Suprapubic skin (tissue), 4 donors: Measurements from ENCODE around the gene QKI. TPM values are rescaled to one million over a fixed set of nuclear protein-coding genes. Genes with fewer than 3 reads are reported as not detected.
"Not testable (repeated sequence)": the region's sequence is repeated elsewhere in the genome, so short reads cannot be mapped to it uniquely, and the experiment has no call there.

Experiments used
- DNase-seq, 2 donors: peaks; one replicate each; pipeline ENCODE4 v3.0.0-alpha.2; 2019; ENCODE audit warnings: low spot score in 2 of 2
- H3K27ac ChIP-seq: fragments of 200-600 bp; sonication (generic); one replicate; pipeline ENCODE4 v1.5.1; 2019
- H3K27me3 ChIP-seq: fragments of 200-600 bp; sonication (generic); one replicate; pipeline ENCODE4 v1.5.1; 2019
- H3K36me3 ChIP-seq: fragments of 200-600 bp; sonication (generic); one replicate; pipeline ENCODE4 v1.5.1; 2019
- H3K4me1 ChIP-seq: fragments of 200-600 bp; sonication (generic); one replicate; pipeline ENCODE4 v1.5.1; 2019
- H3K4me3 ChIP-seq: fragments of 200-600 bp; sonication (generic); one replicate; pipeline ENCODE4 v1.5.1; 2019; ENCODE audit warnings: mild to moderate bottlenecking
- H3K9me3 ChIP-seq: fragments of 200-600 bp; sonication (generic); one replicate; pipeline ENCODE4 v1.5.1; 2019
- EP300 ChIP-seq: sonication (generic); formaldehyde crosslinking; IDR thresholded peaks from one replicate; pipeline ENCODE4 v1.6.1; 2017; ENCODE audit warnings: antibody characterized with exemption
- POLR2A ChIP-seq, 2 donors: fragments of 450-650 bp; IDR thresholded peaks; one replicate each; pipeline ENCODE4 v1.6.1; 2017; ENCODE audit warnings: antibody characterized with exemption in 2 of 2, mild to moderate bottlenecking in 2 of 2, moderate library complexity in 2 of 2
- POLR2AphosphoS5 ChIP-seq, 3 donors: sonication (generic); formaldehyde crosslinking; IDR thresholded peaks; one replicate each; pipeline ENCODE4 v1.6.1; 2017; ENCODE audit warnings: antibody characterized with exemption in 3 of 3
- WGBS: methylation state at CpG from one replicate; pipeline ENCODE4 v1.1.5; 2018; 5-methylcytosine and 5-hydroxymethylcytosine counted together
- total RNA-seq, 4 donors: library from RNA; depleted of rRNA; stranded (reverse); fragments of >200 nt; gene quantifications; one replicate each; pipeline ENCODE4 v1.1.0, GENCODE V29; 2016
- TF ChIP-seq, protein P1 (sequence below), 2 donors: fragments of 200-600 bp in 1 of 2; fragments of 450-650 bp in 1 of 2; sonication (generic) in 1 of 2; IDR thresholded peaks; one replicate each; pipeline ENCODE4 v1.5.1; 2016 to 2019; ENCODE audit warnings: antibody characterized with exemption in 2 of 2, mild to moderate bottlenecking in 1 of 2, moderate library complexity in 1 of 2

The QKI gene
- total RNA-seq, 4 donors from 2014 or later = 149 to 187 (median 165) TPM

DNA sequence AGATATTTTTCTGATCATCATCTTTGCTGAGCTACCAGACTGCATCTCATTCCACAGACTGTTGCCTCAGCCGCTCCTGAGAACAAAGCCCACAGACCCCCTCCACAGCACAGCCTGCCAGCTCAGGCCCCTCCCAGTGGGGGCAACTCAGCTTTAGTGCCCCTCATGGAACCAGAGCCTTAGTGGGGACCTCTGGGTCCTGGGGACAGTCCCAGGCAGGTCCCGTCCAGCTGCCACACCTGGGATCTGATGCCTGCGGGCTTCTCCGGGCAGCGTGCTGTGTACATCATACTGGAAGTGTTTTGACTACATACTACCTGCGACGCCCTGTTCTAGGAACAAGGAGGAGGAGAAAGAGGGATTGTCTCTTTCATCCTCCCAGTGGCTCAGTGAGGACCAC is 38.3 kb upstream of the QKI start:
- Histone ChIP-seq H3K4me3 (no peak overlapping the region), H3K27me3 (no peaks in the 10 kb centered on the region), H3K36me3 (no peaks in the 10 kb centered on the region), H3K4me1 (no peaks in the 10 kb centered on the region), H3K27ac (no peak overlapping the region), H3K9me3 (no peaks in the 10 kb centered on the region)
- DNase-seq = no peak
- WGBS = 100% methylated on average over 7 of the region's 7 CpGs
- no peak for TF ChIP-seq EP300
- TF ChIP-seq, protein P1, sequence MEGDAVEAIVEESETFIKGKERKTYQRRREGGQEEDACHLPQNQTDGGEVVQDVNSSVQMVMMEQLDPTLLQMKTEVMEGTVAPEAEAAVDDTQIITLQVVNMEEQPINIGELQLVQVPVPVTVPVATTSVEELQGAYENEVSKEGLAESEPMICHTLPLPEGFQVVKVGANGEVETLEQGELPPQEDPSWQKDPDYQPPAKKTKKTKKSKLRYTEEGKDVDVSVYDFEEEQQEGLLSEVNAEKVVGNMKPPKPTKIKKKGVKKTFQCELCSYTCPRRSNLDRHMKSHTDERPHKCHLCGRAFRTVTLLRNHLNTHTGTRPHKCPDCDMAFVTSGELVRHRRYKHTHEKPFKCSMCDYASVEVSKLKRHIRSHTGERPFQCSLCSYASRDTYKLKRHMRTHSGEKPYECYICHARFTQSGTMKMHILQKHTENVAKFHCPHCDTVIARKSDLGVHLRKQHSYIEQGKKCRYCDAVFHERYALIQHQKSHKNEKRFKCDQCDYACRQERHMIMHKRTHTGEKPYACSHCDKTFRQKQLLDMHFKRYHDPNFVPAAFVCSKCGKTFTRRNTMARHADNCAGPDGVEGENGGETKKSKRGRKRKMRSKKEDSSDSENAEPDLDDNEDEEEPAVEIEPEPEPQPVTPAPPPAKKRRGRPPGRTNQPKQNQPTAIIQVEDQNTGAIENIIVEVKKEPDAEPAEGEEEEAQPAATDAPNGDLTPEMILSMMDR (IDR thresholded peaks at IDR 0.05) = no peak
- no peak for TF ChIP-seq POLR2A (IDR thresholded peaks at IDR 0.05)
- TF ChIP-seq POLR2AphosphoS5 (IDR thresholded peaks at IDR 0.05) = no peak

DNA sequence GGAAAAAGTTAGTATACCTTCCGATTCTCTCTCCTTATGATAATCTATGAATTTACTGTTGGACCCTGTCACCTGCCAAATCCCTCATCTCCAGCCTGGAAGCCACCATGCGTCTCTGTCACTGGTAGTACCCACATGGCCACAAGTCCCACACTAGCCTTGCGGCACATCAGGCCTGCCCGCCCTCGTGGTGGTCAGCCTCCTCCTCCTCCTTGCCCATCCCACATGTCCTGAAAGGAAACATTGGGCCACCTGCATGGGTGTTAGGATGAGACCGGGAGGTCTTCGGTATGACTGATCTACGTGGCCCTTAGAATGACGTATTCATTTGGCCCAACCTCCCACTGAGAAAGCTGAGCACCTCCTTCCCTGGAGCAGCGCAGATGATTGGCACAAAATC is 37.0 kb upstream of the QKI start:
- WGBS = 96% methylated on average over 10 of the region's 10 CpGs
- Histone ChIP-seq H3K27me3 (no peaks in the 10 kb centered on the region), H3K4me1 (no peaks in the 10 kb centered on the region), H3K4me3 (no peak overlapping the region), H3K36me3 (no peaks in the 10 kb centered on the region), H3K27ac (no peak overlapping the region), H3K9me3 (no peaks in the 10 kb centered on the region)
- DNase-seq = peak in 1 of 2 donors; percentile 31
- TF ChIP-seq POLR2AphosphoS5 (IDR thresholded peaks at IDR 0.05) = no peak
- no peak for TF ChIP-seq POLR2A (IDR thresholded peaks at IDR 0.05)
- TF ChIP-seq, protein P1 (IDR thresholded peaks at IDR 0.05) = no peak

DNA sequence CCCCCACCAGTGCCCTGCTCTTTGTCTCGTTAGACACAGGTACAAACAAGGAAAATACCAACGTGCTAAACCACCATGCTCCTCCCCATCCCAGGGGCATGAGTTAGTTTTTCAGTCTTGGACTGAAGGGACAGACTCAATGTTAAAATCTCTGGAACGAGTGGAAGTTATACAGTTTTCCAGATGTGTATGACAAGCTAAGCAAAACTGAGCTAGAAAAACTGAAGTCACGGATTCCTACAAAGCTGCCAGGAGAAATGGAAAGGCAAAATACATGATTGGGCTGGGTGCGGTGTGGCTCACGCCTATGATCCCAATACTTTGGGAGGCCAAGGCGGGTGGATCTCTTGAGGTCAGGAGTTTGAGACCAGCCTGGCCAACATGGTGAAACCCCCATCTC is 34.3 kb upstream of the QKI start:
- no peaks in the 10 kb centered on the region for H3K9me3 ChIP-seq
- H3K36me3 ChIP-seq = no peaks in the 10 kb centered on the region
- TF ChIP-seq, protein P1 (IDR thresholded peaks at IDR 0.05) = no peak
- TF ChIP-seq POLR2A (IDR thresholded peaks at IDR 0.05) (no peak), POLR2AphosphoS5 (IDR thresholded peaks at IDR 0.05) (no peak), EP300 (no peak)
- 53% methylated on average over 7 of the region's 7 CpGs for WGBS
- no peak overlapping the region for H3K27ac ChIP-seq
- H3K27me3 ChIP-seq = no peaks in the 10 kb centered on the region
- no peaks in the 10 kb centered on the region for H3K4me1 ChIP-seq
- no peak overlapping the region for H3K4me3 ChIP-seq
- DNase-seq = no peak

DNA sequence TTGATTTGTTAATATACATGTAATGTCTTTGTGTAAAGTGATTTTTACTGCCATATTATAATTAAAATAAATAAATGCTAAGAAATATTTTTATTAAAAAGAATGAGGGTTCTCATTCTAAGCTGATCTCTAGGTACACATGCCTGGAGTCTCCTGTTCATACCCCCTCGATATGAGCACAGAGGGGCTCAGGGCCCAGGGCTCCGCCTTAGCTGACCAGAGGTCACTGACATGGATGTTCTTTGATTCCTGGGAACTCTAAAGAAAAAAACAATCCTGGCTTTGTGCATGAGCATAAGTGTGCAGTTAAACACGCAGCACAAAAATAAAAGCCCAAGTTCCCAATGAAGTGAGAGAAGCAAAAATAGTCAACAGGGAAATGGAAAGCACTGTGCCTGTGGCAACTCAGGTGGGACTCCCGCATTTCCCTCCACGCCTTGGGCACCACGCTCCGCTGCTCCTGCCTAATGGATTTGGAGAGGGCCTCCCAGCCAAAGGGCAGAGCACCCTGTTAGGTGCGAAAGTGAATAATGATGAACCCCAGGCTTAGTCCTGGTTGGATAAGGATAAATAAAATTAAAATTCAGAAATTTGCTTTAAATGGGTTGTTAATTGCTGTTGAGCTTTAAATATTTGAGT is 33.3 kb upstream of the QKI start:
- Histone ChIP-seq H3K4me3 (no peak overlapping the region), H3K27ac (no peak overlapping the region), H3K4me1 (no peaks in the 10 kb centered on the region), H3K9me3 (no peaks in the 10 kb centered on the region), H3K27me3 (no peaks in the 10 kb centered on the region), H3K36me3 (no peaks in the 10 kb centered on the region)
- 91% methylated on average over 8 of the region's 8 CpGs for WGBS
- DNase-seq = no peak
- no peak for TF ChIP-seq POLR2A (IDR thresholded peaks at IDR 0.05)
- no peak for TF ChIP-seq POLR2AphosphoS5 (IDR thresholded peaks at IDR 0.05)
- no peak for TF ChIP-seq EP300
- TF ChIP-seq, protein P1 (IDR thresholded peaks at IDR 0.05) = no peak

DNA sequence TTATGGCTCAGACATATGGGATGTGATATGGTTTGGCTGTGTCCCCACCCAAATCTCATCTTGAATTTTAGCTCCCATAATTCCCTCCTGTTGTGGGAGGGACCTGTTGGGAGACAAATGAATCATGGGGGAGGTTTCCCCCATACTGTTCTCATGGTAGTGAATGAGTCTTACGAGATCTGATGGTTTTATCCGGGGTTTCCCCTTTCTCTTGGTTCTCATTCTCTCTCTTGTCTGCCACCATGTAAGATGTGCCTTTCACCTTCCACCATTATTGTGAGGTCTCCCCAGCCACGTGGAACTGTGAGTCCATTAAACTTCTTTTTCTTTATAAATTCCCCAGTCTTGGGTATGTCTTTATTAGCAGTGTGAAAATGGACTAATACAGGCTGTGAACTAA is 31.1 kb upstream of the QKI start:
- H3K27ac ChIP-seq, H3K4me3 ChIP-seq, DNase-seq, H3K36me3 ChIP-seq, H3K27me3 ChIP-seq, H3K4me1 ChIP-seq, H3K9me3 ChIP-seq: not testable (repeated sequence)
- 91% methylated on average over 3 of the region's 3 CpGs for WGBS

DNA sequence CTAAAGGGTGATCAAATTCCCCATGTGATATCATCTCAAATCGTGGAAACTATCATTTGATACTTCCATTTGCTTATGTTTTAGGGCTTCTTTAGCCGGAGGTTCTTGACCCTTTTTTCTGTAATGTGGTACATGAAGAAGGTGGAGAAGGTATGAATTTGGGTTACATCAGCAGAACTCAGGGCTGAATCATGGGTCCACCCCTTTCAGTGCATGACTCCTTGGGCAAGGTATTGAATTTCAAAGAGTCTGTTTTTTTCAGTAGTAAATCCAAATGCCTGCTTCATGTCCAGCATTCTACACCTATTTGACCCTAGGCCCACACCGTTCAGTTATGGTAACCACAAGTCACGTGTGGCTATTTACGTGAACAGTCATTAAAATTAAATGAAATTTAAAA is 30.6 kb upstream of the QKI start:
- no peak for TF ChIP-seq POLR2A (IDR thresholded peaks at IDR 0.05)
- TF ChIP-seq, protein P1 (IDR thresholded peaks at IDR 0.05) = no peak
- TF ChIP-seq POLR2AphosphoS5 (IDR thresholded peaks at IDR 0.05) = no peak
- no peak for TF ChIP-seq EP300
- no peaks in the 10 kb centered on the region for H3K4me1 ChIP-seq

More for the DNA sequence above, 30.6 kb upstream of the QKI start:
- Histone ChIP-seq H3K27ac (no peak overlapping the region), H3K9me3 (no peaks in the 10 kb centered on the region), H3K4me3 (no peak overlapping the region), H3K36me3 (no peaks in the 10 kb centered on the region), H3K27me3 (no peaks in the 10 kb centered on the region)
- WGBS = 92% methylated on average over 5 of the region's 5 CpGs
- no peak for DNase-seq
